Tibial artery (tissue), 4 donors: ENCODE data around the gene MAN2B2.

Experiments
- DNase-seq, 2 donors: peaks; one replicate each; pipeline ENCODE4 v3.0.0-alpha.2; 2019
- H3K27ac ChIP-seq, 2 donors: fragments of 200-600 bp; sonication (generic) in 1 of 2; 1 replicate in 1 of 2; 2 replicates in 1 of 2; pipeline ENCODE4 v1.5.1; 2018 to 2019; ENCODE audit warnings: mild to moderate bottlenecking in 1 of 2
- H3K27me3 ChIP-seq, 2 donors: fragments of 200-600 bp; sonication (generic) in 1 of 2; one replicate each; pipeline versions ENCODE4 v1.5.1 to v1.6.0; 2016 to 2019
- H3K36me3 ChIP-seq, 3 donors: fragments of 200-600 bp; sonication (generic) in 2 of 3; one replicate each; pipeline ENCODE4 v1.5.1; 2016 to 2019; ENCODE audit warnings: mild to moderate bottlenecking in 2 of 3
- H3K4me1 ChIP-seq, 4 donors: fragments of 200-600 bp; sonication (generic) in 2 of 4; 1 replicate in 3 of 4; 2 replicates in 1 of 4; pipeline ENCODE4 v1.5.1; 2016 to 2019
- H3K4me3 ChIP-seq, 2 donors: fragments of 200-600 bp; sonication (generic) in 1 of 2; 1 replicate in 1 of 2; 2 replicates in 1 of 2; pipeline ENCODE4 v1.5.1; 2018 to 2019; ENCODE audit warnings: mild to moderate bottlenecking in 2 of 2
- H3K9me3 ChIP-seq, 3 donors: fragments of 200-600 bp; sonication (generic) in 1 of 3; one replicate each; pipeline ENCODE4 v1.5.1; 2016 to 2019
- intact Hi-C: fragments of 100-400 bp; cut with DNase I; formaldehyde crosslinking; loops from one replicate; pipeline ENCODE4 v1.15.0; 2023; ENCODE audit warnings: low total_unique reads
- TF ChIP-seq, protein P1 (sequence below), 2 experiments: fragments of 200-600 bp in 1 of 2; fragments of 450-650 bp in 1 of 2; IDR thresholded peaks; one replicate each; pipeline ENCODE4 v1.5.1; 2017 to 2019; ENCODE audit warnings: antibody characterized with exemption in 2 of 2, mild to moderate bottlenecking in 1 of 2, moderate library complexity in 1 of 2

The MAN2B2 gene

DNA sequence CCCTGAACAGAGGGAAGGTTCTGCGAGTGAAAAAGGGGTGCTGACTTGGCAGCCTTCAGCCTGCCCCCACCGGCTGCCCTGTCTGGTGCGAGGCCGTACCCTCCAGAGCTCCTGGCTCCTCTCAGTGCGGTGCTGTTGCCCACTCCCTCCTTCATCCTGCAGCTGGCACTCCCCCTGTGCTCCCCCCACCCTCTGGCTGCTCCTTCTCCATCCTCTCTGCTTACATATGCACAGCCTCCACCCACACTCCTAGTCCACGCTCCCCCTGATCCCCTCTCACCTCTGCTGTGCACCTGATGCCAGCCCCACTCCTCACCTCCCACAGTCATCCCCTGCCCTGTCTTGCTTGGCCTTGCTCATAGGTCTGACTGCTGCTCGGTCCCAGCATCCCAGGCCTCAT lies 9.9 kb downstream of the MAN2B2 start:
- H3K4me1 ChIP-seq: no peaks in the 10 kb centered on the region
- DNase-seq: no peak
- H3K36me3 ChIP-seq: peaks cover 33 to 89% (median 78%) of the 10 kb centered on the region in 3 donors
- no peak overlapping the region for H3K4me3 ChIP-seq
- H3K9me3 ChIP-seq: no peaks in the 10 kb centered on the region
- no peak overlapping the region for H3K27ac ChIP-seq
- no peaks in the 10 kb centered on the region for H3K27me3 ChIP-seq
- TF ChIP-seq, protein P1, sequence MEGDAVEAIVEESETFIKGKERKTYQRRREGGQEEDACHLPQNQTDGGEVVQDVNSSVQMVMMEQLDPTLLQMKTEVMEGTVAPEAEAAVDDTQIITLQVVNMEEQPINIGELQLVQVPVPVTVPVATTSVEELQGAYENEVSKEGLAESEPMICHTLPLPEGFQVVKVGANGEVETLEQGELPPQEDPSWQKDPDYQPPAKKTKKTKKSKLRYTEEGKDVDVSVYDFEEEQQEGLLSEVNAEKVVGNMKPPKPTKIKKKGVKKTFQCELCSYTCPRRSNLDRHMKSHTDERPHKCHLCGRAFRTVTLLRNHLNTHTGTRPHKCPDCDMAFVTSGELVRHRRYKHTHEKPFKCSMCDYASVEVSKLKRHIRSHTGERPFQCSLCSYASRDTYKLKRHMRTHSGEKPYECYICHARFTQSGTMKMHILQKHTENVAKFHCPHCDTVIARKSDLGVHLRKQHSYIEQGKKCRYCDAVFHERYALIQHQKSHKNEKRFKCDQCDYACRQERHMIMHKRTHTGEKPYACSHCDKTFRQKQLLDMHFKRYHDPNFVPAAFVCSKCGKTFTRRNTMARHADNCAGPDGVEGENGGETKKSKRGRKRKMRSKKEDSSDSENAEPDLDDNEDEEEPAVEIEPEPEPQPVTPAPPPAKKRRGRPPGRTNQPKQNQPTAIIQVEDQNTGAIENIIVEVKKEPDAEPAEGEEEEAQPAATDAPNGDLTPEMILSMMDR (IDR thresholded peaks at IDR 0.05): no peak
- intact Hi-C loops: no loop called here

DNA sequence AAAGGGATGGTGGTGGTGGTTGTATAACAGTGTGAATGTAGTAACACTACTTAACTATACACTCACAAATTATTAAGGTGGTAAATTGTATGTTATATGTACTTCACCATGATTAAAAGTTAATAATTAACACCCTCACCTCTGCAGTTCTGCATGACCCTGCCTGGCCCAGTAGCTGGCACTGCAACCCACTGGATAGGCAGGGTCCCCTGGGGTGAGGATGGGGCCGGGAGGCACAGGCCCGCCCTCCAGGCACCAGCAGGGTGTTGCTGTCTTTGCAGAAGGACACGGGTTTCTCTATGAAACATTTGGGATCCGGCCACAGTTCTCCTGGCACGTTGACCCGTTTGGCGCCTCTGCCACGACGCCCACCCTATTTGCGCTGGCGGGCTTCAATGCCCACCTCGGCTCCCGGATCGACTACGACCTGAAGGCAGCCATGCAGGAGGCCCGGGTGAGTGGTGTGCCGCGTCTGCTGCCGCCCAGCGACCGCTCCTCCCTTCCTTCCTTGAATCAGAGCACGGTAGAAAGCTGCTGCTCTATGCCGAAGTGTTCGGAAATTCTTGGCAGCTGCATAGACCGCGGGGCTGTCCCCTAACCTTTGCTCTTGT lies 11.8 kb downstream of the MAN2B2 start:
- Histone ChIP-seq H3K36me3 (peaks cover 21 to 89% (median 69%) of the 10 kb centered on the region in 3 donors), H3K9me3 (no peaks in the 10 kb centered on the region), H3K27me3 (no peaks in the 10 kb centered on the region), H3K4me1 (no peaks in the 10 kb centered on the region), H3K4me3 (no peak overlapping the region), H3K27ac (no peak overlapping the region)
- no peak for DNase-seq
- TF ChIP-seq, protein P1 (IDR thresholded peaks at IDR 0.05): no peak
- intact Hi-C loops: no loop called here

DNA sequence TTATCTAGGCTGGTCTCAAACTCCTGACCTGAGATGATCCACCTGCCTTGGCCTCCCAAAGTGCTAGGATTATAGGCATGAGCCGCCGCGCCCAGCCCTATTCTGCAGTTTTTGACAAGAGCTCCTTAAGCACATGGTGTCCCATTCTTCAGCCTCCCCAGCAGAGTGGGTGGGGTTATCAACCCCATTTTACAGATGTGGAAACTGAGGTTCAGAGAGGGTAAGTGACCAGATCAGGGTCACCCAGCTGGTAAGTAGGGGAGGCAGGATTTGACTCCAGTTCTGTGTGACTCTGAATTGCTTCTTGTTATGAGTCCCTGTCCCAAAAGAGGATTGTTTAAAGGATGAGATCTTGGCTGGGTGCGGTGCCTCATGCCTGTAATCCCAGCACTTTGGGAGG lies 14.5 kb downstream of the MAN2B2 start:
- Histone ChIP-seq H3K27me3 (no peaks in the 10 kb centered on the region), H3K27ac (no peak overlapping the region), H3K36me3 (peaks cover 1 to 92% (median 61%) of the 10 kb centered on the region in 3 donors), H3K4me3 (no peak overlapping the region), H3K4me1 (no peaks in the 10 kb centered on the region), H3K9me3 (no peaks in the 10 kb centered on the region)
- no peak for DNase-seq
- intact Hi-C loops: no loop called here
- TF ChIP-seq, protein P1 (IDR thresholded peaks at IDR 0.05): no peak

DNA sequence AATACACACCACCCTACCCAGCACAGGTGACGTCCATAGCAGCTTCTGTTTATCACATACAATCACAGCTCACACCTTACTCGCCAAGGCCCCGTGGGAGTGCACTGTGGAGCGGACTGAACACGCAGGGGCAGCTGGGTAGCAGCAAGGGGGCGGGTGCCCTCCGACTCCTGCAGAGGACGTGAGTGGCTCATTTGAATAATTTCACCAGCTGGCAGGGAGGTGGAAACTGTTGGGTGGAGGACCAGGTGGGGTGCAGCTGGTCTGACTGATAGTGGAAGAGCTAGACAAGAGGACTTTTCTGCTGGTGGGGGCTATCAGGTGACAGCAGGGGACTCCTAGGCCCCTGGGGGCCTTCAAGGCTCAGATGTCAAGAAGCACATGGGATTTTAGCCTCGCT lies 16.3 kb downstream of the MAN2B2 start:
- intact Hi-C loops: no loop called here
- TF ChIP-seq, protein P1 (IDR thresholded peaks at IDR 0.05): no peak
- Histone ChIP-seq H3K27ac (no peak overlapping the region), H3K27me3 (no peaks in the 10 kb centered on the region), H3K4me3 (no peak overlapping the region), H3K4me1 (no peaks in the 10 kb centered on the region), H3K36me3 (peaks cover 7 to 96% (median 56%) of the 10 kb centered on the region in 3 donors), H3K9me3 (no peaks in the 10 kb centered on the region)
- no peak for DNase-seq

DNA sequence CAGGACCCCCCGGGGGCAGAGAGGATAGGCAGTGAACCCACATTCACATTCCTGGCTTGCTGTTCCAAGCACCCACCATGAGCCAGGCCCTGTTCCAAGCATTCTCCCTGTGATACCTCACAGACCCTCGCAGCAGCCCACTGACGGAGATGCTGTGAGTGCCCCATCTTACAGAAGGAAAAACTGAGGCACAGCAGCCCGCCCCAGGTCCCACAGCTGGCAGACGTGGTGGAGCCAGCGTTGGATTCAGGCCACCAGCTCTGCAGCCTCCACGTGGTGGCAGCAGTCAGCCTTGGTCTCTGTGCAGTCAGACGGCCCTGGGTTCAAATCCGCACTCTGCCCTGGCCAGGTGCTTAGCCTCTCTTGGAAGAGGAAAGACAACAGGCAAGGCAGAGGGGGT lies 16.8 kb downstream of the MAN2B2 start:
- Histone ChIP-seq H3K27ac (no peak overlapping the region), H3K9me3 (no peaks in the 10 kb centered on the region), H3K36me3 (peaks cover 7 to 99% (median 56%) of the 10 kb centered on the region in 3 donors), H3K27me3 (no peaks in the 10 kb centered on the region), H3K4me1 (no peaks in the 10 kb centered on the region), H3K4me3 (no peak overlapping the region)
- no peak for DNase-seq
- TF ChIP-seq, protein P1 (IDR thresholded peaks at IDR 0.05): no peak
- intact Hi-C loops: no loop called here
